Stimulated activated CD4-positive, alpha-beta T cell treated with anti-CD3 and anti-CD28 coated beads, Interleukin-1b, Interleukin-23, amount 100 ng/mL, for 4 hours (primary cell): ENCODE data around the gene BHLHA15.
"Not testable (repeated sequence)": the region's sequence is repeated elsewhere in the genome, so short reads cannot be mapped to it uniquely, and the experiment has no call there.

Experiments used
- DNase-seq, 2 donors: peaks; one replicate each; pipeline ENCODE4 v3.0.0-alpha.2; 2020; ENCODE audit warnings: low read depth in 2 of 2

The BHLHA15 gene

DNA sequence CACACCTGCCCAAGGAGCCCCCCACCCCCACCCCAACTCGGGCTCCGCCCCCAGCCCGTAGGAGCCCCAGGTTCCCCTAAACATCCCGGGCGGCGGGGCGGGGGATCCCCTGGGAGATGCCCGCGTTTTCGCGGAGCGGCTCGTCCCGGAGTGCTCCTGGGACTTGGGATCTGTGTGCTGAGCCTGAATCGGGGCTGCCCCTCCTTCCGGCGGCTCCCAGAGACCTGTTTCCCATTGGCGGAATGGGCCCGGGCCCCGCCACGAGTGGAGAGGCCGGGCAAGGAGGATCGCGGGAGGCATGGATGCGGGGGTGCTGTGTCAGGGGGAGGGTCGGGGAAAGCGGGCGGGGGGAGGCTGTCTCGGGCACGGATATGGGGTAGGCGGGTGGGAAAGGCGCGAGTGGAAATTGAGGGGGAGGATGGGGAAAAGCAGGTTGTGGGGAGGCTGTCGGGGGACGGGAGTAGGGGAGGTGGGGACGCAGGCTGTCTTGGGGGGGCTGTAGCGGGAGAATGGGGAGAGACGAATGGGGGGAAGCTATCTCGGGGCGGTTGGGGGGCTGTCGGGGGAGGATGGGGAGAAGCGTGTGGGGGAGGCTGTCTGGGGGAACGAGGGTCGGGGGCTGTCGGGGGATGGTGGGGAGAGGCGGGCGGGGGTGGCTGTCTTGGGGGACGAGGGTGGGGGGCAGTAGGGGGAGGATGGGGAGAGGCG is 572 bp upstream of the BHLHA15 start:
- no peak for DNase-seq

DNA sequence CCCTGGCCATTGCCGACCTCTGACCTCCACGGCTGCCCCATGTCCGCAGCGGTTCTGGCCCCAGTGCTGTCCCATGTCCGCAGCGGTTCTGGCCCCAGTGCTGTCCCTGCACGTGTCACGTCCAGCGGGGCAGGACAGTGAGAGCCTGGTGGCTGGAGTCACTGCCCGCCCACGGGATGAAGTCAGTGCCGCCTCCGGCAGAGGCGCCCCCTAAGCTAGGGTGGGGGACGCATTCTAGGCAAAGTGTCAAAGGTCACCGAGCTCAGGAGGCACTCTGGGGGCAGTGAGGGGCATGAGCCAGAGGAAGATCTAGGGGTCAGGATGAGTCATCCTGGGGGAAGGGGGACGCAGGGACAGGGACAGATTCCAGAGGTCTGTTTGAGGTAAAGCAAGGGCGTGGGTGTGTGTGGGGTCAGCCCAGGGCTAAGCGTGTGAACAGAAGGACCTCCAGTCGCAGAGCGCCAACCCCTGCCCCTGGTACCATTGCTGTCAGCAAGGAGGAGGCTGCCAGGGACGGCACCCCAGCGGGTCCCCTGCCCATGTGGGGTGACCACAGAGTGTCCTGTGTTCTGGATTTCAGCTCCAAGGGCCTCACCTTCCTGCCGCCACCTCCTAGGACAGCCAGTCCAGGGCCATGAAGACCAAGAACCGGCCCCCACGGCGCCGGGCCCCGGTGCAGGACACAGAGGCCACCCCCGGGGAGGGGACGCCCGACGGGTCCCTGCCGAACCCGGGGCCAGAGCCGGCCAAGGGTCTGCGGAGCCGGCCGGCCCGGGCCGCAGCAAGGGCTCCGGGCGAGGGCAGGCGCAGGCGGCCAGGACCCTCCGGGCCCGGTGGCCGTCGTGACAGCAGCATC is 665 bp downstream of the BHLHA15 start:
- no peak for DNase-seq

DNA sequence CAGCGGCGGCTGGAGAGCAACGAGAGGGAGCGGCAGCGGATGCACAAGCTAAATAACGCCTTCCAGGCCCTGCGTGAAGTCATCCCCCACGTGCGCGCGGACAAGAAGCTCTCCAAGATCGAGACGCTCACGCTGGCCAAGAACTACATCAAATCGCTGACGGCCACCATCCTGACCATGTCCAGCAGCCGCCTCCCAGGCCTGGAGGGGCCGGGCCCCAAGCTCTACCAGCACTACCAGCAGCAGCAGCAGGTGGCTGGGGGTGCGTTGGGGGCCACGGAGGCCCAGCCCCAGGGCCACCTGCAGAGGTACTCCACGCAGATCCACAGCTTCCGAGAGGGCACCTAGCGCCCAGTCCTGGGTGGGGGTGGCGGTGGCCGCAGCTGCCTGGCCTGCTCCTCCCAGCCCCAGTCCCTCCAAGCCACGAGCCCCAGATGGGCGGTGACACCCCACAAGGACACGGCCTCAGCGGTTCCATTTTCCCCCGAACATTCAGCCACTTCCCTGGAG is 1.3 kb downstream of the BHLHA15 start:
- DNase-seq: no peak

DNA sequence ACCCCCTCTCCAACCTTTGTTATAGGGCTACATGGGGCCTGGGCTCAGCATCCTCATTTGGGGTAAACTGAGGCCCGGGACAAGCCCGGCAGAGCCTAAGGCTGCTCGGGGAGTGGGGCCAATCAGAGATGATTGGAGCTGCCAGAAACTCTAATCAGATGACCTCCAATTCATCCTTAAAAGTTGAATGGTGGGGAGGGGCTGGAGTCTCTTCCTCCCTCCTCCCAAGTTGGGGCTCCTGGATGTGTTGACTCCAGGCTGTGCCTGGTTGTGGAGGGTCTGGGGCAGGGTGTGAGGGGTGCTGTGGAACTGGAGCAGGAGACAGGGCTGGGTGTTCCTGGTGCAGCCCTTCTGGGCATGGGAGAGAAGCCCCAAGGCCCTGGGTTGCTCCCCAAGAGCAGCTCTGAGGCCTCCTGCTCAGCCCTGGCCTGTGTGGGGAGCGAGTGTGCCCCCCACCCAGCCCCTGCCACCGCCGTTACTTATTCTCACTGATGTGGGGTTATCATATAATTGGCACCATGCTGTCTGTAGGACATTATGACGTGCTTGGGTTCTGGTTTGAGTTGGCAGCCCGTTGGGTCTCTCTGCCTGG is 2.2 kb downstream of the BHLHA15 start:
- no peak for DNase-seq

DNA sequence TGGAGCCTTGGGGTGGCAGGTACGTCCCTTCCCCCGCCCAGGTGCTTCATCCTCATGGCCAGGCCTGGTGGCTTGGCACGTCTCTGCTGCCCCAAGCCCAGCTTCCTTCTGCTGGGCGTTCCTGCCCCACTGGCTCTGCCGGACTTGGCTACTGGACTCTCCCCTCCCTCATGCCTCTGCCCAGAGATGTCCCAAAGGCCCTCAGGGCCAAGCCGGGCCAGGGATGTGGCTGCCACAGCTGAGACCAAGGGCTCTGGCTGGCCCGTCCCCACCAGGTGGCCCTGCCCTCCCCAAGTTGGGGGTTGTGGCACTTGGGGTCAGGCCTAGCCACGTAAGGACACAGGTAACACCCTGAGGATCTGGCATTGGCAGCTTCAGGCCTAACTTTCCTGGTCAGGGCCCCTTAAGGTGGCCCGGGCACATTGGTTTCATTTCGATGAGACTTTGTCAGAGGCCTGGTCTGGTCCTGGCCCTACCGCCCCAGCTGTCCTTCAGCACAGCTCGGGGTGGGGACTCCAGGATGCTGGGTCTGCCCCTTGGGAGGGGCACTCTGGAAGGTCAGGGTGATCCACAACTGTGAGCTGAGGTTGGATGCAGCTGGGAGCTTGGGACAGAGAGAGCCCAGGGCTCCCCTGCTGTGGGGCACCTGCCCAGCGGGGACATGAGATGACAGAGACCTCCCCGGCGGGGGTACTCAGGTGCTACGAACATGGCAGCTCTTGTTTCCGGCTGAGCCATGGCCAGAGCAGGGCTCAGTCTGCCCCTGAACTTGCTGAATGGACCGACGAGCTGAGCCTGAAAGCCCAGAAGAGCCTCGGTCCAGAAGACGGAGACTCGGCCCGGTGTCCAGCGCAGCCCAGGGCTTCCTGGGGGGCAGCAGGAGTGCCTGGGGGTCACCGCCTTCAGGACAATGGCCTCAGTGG is 2.9 kb downstream of the BHLHA15 start:
- DNase-seq: no peak

DNA sequence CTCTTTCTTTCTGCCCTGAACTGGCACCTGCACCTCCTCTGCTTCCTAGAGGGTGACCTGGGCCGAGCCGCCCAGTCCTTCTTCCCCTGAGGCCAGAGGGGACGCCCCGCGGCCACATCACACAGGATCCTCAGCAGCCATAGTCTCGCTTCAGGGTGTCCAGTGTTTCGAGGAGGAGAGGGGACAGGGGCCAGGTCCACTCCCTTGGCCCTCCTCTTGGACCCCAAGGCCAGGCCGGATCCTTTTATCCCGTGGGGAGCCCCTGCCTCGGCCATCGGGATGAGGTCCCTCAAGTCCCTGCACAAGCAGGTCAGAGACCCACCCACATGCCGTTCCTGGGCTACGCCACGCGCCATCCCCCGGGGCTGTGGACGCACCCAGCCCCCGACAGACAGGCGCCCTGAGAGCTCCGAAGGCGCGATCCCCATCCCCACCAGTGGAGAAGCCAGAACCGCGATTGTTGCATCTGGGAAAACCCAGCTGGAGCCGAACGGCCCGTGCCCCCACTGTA is 3.6 kb downstream of the BHLHA15 start:
- no peak for DNase-seq

DNA sequence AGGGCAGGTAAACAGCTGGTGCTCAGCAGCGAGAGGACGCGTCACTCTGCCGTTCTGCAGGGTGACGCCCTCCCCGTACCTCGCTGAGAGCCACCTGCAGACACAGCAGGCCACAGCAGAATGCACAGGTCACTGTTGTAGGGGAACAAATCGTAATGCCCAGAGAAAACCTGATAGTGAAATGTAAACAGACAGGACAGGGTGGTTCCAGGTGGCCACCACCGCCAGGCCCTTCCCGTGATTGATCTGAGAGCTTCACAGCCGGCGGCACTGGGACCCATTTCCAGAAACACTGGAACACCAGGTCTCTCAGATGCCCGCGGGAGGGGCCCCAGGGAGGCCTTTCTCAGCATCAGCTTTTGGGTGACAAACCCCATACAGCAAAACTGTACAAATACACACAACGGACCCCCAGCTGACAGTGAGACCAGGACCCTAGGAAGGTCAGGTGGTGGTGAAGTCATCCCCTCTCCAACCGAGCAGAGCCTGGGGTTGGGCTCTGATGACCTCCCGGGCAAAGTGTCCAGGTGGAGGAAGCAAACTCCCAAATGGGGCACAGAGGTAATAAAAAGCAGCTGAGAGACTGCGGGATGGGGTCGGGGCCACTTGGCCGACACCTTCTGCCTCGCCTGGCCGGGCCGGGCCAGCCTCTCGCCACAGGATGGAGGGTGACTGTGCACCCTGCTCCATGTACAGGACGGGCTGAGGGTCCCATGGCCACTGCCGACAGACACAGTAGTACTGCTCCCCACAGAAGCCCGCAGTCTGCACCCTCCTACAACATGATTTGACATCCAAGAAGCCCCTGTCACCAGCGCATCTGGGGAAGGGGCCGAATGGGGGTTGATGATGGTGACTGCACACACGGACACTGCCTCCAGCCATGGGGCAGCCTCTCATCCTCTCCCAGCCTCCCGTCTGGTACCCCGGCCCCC is 4.6 kb downstream of the BHLHA15 start:
- DNase-seq: no peak

DNA sequence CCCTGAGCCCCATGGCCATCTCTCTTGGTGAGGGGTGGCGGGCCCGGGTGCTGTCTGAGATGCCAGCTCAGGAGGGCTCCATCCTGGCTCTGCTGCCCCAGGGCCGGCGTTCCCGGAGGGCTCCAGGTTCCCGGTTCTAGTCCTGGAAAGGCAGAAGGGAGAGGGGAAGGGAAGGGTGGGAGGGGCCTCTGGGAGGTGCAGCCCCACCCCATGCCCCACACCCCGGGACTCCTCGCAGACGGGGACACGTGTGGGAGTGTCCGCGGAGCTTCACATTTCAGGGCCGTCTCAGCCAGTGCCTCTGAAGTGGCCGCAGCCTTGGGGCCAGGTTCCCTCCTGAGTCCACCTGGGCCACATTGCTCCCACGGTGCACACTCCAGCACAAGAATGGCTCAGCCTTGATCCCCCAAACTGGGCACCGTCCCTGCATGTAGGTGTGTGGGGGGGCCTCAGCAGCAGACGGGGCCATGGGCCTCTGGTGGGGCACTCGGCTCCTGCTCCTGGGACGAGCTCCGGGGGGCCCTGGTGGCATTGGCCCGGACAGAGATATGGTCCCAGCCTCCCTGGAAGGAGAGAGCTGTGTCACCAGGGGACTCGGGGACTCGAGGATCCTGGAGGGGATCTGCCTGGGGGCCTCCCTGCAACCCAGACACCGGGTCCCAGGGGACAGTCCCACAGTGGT is 5.8 kb downstream of the BHLHA15 start:
- DNase-seq: no peak

DNA sequence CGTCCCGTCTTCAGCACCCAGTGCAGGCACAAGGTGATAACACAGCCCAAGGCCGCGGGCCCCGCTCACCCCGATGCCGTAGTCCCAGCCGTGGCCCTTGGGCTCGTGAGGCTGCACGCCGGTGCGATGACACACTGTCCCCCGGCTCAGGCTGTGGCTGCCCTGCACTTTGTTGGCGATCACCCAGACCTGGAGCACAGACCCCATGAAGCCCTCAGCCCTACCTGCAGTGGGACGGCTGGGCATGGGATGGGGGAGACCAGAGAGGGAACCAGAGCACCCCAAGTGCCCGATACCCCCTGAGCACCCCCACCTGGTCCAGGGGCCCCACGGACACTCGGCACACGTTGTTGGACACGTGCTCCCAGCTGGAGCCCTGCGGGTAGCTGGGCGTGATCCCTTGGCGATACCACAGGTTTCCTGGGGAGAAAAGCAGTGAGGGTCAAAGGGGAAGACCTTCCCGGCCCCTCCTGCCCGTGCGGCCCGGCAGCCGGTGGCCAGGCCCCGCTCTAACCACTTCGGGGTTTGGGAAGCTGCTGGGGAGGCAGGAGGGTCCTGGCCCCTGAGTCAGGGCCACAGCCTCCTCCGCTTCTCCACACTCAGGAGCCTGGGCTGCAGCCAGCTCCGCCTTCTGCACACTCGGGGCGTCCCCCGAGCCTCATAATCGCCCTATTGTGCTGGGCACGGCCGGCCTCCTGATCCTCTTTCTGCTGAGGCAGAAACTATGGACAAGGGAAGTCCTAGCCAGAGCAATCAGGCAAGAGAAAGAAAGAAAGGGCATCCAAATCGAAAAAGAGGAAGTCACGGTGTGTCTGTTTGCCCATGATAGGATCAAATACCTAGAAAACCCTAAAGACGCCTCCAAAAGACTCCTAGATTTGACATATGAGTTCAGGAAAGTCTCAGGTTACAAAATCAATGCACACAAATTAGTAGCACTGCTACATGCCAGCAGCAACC is 6.7 kb downstream of the BHLHA15 start:
- no peak for DNase-seq

DNA sequence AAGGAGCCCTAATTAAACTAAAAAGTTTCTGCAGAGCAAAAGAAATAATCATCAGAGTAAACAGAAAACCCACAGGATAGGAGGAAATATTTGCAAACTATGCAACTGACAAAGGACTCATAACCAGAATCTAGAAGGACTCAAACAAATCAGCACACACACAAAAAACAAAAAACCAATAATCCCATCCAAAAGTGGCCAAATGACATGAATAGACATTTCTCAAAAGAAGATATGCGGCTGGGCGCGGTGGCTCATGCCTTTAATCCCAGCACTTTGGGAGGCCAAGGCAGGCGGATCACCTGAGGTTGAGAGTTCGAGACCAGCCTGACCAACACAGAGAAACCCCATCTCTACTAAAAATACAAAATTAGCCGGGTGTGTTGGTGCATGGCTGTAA is 8.1 kb downstream of the BHLHA15 start:
- DNase-seq: not testable (repeated sequence)

DNA sequence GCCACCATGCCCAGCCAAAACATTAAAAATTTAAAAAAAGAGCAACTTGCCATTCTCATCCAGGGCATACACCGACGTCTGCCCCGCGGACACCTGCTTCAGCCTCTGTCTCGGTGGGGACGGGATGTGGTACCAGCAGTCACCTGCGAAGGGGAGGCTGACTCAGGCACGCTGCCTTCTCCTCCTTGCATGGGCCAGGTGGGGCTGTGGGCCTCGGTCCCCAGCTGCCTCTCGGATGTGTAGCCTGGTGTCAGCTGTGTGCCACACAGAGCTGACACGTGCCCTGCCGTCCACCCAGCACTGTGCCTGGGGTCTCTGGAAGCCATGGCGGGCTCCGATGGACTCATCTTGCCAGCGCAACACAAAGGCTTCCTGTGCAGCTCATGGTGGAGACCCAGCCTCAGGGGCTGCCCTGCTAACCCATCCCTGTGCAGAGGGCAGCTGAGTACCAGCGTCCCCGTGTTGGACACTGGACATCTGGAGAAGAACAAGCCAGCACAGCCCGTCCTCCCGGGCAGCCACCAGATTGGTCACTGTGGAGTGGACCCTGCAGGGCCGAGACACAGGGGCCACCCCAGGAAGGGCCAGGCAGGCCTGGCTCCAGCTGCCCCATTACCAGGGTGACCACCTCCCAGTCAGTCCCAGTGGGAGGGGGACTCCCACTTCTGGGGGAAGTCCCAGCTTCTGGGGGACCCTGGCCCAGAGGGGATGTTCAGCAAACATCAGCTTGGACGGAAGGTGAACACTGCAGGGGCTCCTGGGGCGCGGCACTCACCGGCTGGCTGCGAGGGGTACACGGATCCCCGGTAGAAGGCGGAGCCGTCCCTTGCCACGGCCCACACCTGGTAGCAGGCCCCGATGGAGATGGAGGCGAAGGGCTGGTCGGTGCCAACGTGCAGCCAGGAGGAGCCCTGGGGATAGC is 10.6 kb downstream of the BHLHA15 start:
- no peak for DNase-seq

DNA sequence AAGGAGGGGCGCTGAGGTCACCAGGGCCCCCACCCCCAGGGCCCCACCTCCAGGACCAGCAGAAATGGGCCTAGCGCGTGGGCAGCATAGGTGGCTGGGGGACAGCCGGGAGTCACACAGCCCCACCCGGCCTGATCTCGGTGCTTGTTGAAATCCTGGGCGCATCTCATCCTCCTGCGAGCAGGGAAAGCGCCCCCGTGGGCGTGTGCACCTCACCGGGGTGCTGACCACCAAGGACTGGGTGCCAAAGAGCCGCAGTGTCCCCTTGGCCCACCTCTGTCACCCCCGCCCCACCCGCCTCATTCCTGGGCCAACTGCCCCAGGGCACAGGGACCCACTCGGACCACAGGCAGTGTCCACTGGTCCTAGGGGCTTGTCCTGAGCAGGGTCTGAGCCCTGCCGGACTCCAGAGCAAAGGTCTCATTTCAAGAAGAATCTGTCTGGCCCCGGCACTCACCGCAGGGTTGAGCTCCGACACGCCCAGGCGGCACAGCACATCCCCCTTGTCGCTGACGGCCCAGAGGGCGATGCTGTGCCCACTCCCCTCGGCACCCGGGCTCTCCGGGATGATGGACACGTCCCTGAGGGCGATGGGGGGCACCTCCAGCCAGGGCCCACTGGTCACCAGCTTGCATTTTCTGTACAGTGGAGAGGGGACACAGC is 11.4 kb downstream of the BHLHA15 start:
- no peak for DNase-seq

DNA sequence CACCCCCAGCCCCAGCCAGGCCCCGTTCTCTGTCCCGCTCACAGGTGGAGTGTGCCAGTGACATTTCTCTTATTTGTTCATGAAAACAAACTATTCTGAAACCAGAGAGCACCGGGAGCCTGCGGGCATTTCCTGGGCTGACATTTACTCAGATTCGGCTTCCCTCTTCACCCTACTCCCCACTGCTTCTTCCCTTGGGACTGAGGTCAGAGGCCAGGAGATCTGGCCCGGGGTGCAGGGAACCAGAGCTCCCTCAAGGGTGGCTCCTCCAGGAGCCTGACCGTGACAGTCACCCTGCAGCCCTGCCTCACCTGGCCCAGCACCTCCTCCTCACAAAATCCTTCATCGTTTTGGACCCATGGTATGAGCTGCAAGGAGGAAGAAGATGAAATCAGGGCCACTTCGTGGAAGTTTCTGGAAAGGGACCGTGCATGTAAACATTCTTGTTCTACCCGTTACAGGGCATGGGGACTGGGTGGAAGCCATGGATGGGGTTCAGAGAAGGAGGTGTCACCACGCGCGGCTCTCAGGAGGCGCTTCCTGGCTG is 12.2 kb downstream of the BHLHA15 start:
- no peak for DNase-seq

DNA sequence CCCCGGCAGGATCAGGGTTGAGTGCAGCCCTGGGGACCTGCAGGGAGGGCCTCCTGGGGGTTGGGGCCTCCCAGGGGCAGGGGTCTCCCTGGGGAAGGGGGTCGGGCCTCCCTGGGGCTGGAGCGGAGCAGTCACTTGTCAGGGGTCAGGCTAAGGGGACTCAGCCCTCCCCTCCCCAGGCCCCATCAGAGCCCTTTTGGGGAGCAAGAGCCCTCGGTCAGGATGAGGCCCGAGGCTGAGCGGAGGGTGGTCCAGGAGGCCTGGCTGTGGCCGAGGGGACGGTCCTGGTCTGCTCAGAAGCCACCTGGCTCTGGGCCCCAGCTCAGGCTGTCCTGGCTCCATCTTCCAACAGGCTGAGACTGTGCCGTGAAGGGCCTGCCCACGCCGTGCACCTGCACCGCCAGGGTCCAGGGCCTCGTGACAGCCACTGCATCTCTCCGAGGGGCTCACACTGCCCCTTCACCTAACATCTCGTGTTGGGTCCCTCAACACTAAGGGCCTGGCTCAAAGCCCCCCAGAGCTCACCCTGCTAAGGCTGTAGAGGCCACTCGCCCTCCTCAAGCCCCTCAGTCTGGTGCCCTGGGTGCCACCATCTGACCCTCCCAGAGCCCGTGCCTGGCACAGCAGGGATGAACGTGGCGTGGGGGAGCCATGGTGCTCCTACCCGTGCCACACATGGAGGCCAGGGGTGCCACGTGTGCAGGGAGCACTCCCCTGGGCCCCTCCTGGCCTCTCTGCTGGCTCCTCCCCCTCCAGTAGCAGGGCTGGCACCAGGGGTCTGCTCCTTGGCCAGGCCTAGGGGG is 12.9 kb downstream of the BHLHA15 start:
- no peak for DNase-seq

DNA sequence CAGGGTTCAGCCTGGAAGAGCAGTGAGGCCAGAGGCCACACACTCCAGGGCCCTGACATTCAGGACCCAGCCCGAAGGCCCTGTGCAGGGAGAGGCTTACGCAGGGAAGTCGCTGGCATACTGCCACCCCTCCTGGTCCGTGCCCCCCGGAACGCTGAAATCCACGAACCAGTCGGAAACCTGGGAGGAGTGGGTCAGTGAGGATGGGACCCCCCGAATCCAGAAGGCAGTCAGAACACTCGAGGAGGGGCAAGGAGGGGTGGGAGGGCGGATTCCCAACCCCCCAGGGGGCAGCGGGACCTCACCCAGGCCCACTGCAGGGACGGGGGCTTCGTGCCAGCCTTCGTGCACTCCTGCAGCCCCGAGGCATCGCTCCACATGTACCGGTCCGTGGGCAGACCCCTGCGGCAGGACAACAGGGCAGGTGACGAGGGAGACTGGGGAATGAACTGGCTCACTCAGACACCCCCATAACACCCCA is 13.5 kb downstream of the BHLHA15 start:
- no peak for DNase-seq
